DMS79 treated with DMSO at 0.1 percent for 48 hours (cell line): Measurements from ENCODE around the gene GNG7.
"Not testable (repeated sequence)": the region's sequence is repeated elsewhere in the genome, so short reads cannot be mapped to it uniquely, and the experiment has no call there.

Experiments used
- DNase-seq: peaks from one replicate; lab custom pipeline; 2025; lab: John Stamatoyannopoulos, UW

The GNG7 gene

GRCh38 chr19:2619076-2619475 is 83.4 kb downstream of the GNG7 start:
- DNase-seq, result no peak

GRCh38 chr19:2618611-2619010 is 83.9 kb downstream of the GNG7 start:
- no peak for DNase-seq

- DNase-seq, result no peak
Observed at GRCh38 chr19:2617393-2618165, 84.9 kb downstream of the GNG7 start.

- DNase-seq, result no peak
Observed at GRCh38 chr19:2616741-2617392, 85.6 kb downstream of the GNG7 start.

GRCh38 chr19:2615782-2616181 is 86.7 kb downstream of the GNG7 start:
- DNase-seq, result no peak

GRCh38 chr19:2613507-2614295 is 88.8 kb downstream of the GNG7 start:
- no peak for DNase-seq

- no peak for DNase-seq
Observed at GRCh38 chr19:2612619-2613249, 89.8 kb downstream of the GNG7 start.

- DNase-seq, result no peak
Observed at GRCh38 chr19:2611483-2612464, 90.7 kb downstream of the GNG7 start.

- peak; percentile 61 for DNase-seq
Observed at GRCh38 chr19:2610637-2611482, 91.6 kb downstream of the GNG7 start.

- no peak for DNase-seq
Observed at GRCh38 chr19:2609389-2610116, 92.9 kb downstream of the GNG7 start.

- DNase-seq, result not testable (repeated sequence)
Observed at GRCh38 chr19:2609034-2609388, 93.5 kb downstream of the GNG7 start.

- no peak for DNase-seq
Observed at GRCh38 chr19:2608602-2608922, 93.9 kb downstream of the GNG7 start.

- DNase-seq, result peak; percentile 49
Observed at GRCh38 chr19:2607712-2608601, 94.5 kb downstream of the GNG7 start.

GRCh38 chr19:2606774-2607173 is 95.7 kb downstream of the GNG7 start:
- not testable (repeated sequence) for DNase-seq

GRCh38 chr19:2605889-2606288 is 96.6 kb downstream of the GNG7 start:
- DNase-seq, result not testable (repeated sequence)

GRCh38 chr19:2604747-2605329 is 97.7 kb downstream of the GNG7 start:
- DNase-seq, result no peak

GRCh38 chr19:2603334-2603733 is 99.2 kb downstream of the GNG7 start:
- no peak for DNase-seq
